GM15510 (cell line): ENCODE results near the gene ANXA1.

Experiments
- POLR2A ChIP-seq: IDR thresholded peaks from 3 replicates; pipeline ENCODE4 v1.6.1; 2011; ENCODE audit warnings: borderline replicate concordance; ENCODE audit not compliant: insufficient read length; ENCODE audit errors: extremely low read depth

ANXA1 gene

GRCh38 chr9:73204936-73205335 lies 53.3 kb downstream of the ANXA1 start:
- no peak for TF ChIP-seq POLR2A

DNA sequence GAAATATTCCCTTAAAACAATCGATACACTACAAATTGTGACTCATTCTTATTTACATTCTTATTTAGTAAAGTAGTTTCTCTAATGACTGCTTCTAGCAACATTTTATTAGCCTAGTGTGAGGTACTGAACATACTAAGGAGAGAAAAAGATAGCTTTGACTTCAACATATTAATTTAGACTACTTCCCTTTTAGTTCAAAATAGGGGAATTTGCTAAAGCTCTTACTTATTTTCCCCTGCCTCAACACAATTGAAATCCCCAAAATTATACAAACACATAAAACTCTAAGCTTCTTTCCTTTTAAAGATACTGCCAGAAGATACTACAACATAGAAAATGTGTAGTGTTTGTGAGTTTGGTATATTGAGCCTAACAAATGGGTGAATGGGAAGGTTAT lies 55.2 kb downstream of the ANXA1 start:
- TF ChIP-seq POLR2A = no peak

DNA sequence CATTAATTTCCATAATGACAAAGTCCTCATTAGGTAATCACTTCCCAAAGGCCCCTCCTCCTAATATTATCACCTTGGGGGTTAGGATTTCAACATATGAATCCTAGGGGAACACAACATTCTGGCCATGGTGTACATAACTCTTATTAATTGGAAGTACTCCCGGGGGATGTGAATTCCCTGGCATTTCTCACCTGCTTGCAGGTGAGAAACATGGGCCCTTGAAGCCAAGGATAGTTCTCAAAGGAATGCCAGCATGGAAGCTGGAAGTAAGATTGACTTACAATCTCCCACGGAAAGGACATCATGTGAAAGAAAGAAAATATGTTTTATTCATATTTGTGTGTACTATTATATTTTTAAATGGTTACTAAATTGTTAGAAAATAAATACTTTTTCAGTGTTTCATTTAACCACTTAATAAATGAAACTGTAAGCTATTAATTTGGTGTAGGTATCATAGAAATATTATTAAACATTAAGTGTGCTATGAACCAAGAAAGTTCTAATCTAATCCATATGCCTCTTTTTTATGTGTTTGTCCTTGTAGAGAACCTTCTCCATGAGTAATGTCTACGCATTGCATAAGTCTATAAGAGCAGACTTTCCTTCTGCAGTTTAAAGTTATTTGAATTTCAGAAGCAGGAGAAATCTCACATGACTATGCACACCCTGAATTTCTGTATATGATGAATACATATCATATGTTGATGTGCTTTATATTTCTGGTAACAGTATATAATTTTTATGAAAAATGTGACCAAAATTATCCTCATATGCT lies 59.4 kb downstream of the ANXA1 start:
- TF ChIP-seq POLR2A = no peak

DNA sequence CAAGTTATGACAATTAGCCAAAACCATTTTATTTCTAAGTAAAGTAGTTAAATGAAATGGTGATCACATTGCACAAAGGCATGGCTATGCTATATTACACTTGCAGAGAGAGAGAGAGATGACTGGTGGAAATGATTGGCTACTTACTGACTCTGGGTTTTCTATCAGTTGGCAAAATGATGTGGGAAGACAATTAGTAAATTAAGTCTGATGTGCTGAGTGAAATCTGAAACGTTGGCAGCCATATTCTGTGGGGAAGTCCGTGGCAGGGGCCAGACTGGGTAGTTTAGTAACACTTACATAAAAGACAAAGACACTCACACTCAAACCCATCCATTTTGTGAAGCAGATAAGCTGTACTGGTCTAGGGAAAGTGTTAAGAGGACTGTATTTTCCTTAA lies 61.6 kb downstream of the ANXA1 start:
- TF ChIP-seq POLR2A = no peak

DNA sequence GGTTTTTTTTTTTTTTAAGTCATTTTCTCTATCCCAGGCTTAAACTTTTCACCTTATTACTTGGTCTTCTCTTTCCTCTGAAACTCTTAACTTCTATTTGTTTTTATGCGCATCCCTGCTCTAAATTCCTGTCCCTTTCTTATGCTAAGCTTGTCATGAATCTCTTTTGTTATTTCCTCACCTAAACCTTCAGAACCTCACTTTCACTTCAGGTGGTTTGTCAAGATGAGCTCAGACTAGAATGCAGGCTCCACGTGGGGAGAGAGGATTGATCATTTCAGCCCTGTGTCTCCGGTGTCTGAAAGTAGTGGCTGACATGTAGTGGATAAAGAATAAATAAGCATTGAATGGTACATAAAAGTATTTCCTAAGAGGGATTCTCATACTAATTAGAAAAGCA lies 63.6 kb downstream of the ANXA1 start:
- TF ChIP-seq POLR2A = no peak

DNA sequence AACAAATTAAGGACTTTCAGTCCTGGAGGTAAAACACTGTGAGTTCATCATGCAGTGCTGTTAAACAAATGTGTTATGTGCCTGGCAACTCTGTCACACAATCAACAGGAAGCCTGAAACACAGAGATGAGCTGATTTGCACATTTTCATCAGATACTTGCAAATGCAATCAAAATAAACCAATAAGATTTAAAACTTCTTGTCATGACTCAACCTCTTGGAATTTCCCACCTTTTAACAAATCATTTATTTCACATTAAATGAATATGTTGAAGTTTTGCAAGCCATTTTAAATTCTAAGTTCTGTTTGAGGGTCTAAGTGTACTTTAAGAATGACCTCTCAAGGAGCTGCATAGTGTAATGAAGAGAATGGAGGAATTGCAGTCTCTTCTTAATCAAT lies 64.4 kb downstream of the ANXA1 start:
- TF ChIP-seq POLR2A = no peak
